Measurements from ENCODE around the gene DCAF12. TPM values are rescaled to one million over a fixed set of nuclear protein-coding genes. Genes with fewer than 3 reads are reported as not detected.
A peak's percentile ranks its signal among the peaks of the same experiment; 100 is the strongest.

The DCAF12 gene
- total RNA-seq, 1 experiment from 2014 or later = 27.0 TPM

GRCh38 chr9:34049630-34050384, 76.7 kb downstream of the DCAF12 start:
- Mint-ChIP-seq H3K4me3 (peak overlapping the region; percentile 99), H3K27me3 (ENCODE audit: low read depth) (no peaks in the 10 kb centered on the region; the same call in 1 of the 2 replicates), H3K9me3 (no peaks in the 10 kb centered on the region), H3K4me1 (peaks cover 34% of the 10 kb centered on the region), H3K36me3 (0 out of 2 replicates have a peak, but pooled peaks cover 2% of the 10 kb centered on the region), H3K27ac (peak overlapping the region; percentile 100)
- ChIA-PET POLR2A (interaction anchor here (0.8 to 2.8 kb wide), 3 partner anchors 23 to 328 kb away, joined by 3 to 15 read pairs (median 8); partner anchors contain the start of gene UBAP1), CTCF (interaction anchor here (0.6 to 1.0 kb wide), 2 partner anchors 24 to 31 kb away, joined by 4 to 5 read pairs; no protein-coding TSS in a partner anchor)
- no peak for ATAC-seq
- DNase-seq (ENCODE audit: low spot score) = peak; percentile 26
- TF ChIP-seq ZNF671 (CRISPR knock-in tag; IDR thresholded peaks at IDR 0.05) = no peak
- TF ChIP-seq TEAD4 (CRISPR knock-in tag; IDR thresholded peaks at IDR 0.05) = no peak
- TF ChIP-seq ETV6 (CRISPR knock-in tag; IDR thresholded peaks at IDR 0.05) = no peak
- no peak for TF ChIP-seq CDX4 (CRISPR knock-in tag; IDR thresholded peaks at IDR 0.05; ENCODE audit: borderline replicate concordance)

GRCh38 chr9:34048727-34049629, 77.5 kb downstream of the DCAF12 start, which contains the start of gene UBAP2:
Gene UBAP2, minus strand, starts transcription at chr9:34048887. Its CDS starts 31,739 bp downstream, at chr9:34017148.
- peak within 1 kb of the TSS; percentile 99 for H3K4me3 Mint-ChIP-seq
- H3K27ac Mint-ChIP-seq = peak within 1 kb of the TSS; percentile 100
- H3K9me3 Mint-ChIP-seq = no peaks in the 10 kb centered on the region
- peaks cover 34% of the 10 kb centered on the region for H3K4me1 Mint-ChIP-seq
- H3K36me3 Mint-ChIP-seq = 0 out of 2 replicates have a peak, but pooled peaks cover 2% of the 10 kb centered on the region
- DNase-seq (ENCODE audit: low spot score) = peak; percentile 97
- peak; percentile 82 for ATAC-seq
- ChIA-PET CTCF (interaction anchor here (0.6 to 1.1 kb wide), 3 partner anchors 24 to 204 kb away, joined by 3 to 5 read pairs (median 4); no protein-coding TSS in a partner anchor), POLR2A (interaction anchor here (0.8 to 2.8 kb wide), 4 partner anchors 24 to 328 kb away, joined by 3 to 15 read pairs (median 6); partner anchors contain the start of gene UBAP1)
- no peaks in the 10 kb centered on the region; the same call in 1 of the 2 replicates for H3K27me3 Mint-ChIP-seq (ENCODE audit: low read depth)
- TF ChIP-seq ZNF532 (CRISPR knock-in tag; IDR thresholded peaks at IDR 0.05; ENCODE audit: borderline replicate concordance) (0 out of 2 replicates have a peak, but pooled peaks have one; percentile 35), ZNF281 (CRISPR knock-in tag; IDR thresholded peaks at IDR 0.05) (peak; percentile 75; the same call in 1 of the 2 replicates), ZNF416 (CRISPR knock-in tag; IDR thresholded peaks at IDR 0.05) (peak; percentile 99), GABPB1 (CRISPR knock-in tag; IDR thresholded peaks at IDR 0.05) (peak; percentile 36), FOXP4 (CRISPR knock-in tag; IDR thresholded peaks at IDR 0.05) (peak; percentile 47; the same call in 1 of the 2 replicates), E2F5 (CRISPR knock-in tag; IDR thresholded peaks at IDR 0.05) (peak; percentile 99), CTCF (IDR thresholded peaks at IDR 0.05) (no peak), E2F4 (CRISPR knock-in tag; IDR thresholded peaks at IDR 0.05; ENCODE audit: borderline replicate concordance, low read depth) (peak; percentile 92)

Data from WTC11 (cell line).